ENCODE results near the gene ENTPD8.

- TF ChIP-seq CTCF (IDR thresholded peaks at IDR 0.05; ENCODE audit: extremely low read depth in 1 of 2, insufficient read depth in 1 of 2, low read depth in 1 of 2, low read length in 2 of 2) = no peak
- no peak for TF ChIP-seq GATA2 (IDR thresholded peaks at IDR 0.05; ENCODE audit: insufficient read depth, insufficient read length, low read depth, low read length)
- no peak for TF ChIP-seq EZH2 (IDR thresholded peaks at IDR 0.05; ENCODE audit: borderline replicate concordance, low read depth, low read length, severe bottlenecking)
- no peak for TF ChIP-seq POLR2AphosphoS5 (IDR thresholded peaks at IDR 0.05; ENCODE audit: insufficient read depth, low read depth, low read length)
- no peak for TF ChIP-seq JUN (IDR thresholded peaks at IDR 0.05; ENCODE audit: borderline replicate concordance, insufficient read depth, insufficient read length, low read depth)
Measured at GRCh38 chr9:137458194-137459151, 17.3 kb upstream of the ENTPD8 start.

Data from endothelial cell of umbilical vein (primary cell).